OCI-M1 (cell line): ENCODE data around the gene SIN3B.
"Not testable (repeated sequence)": the region's sequence is repeated elsewhere in the genome, so short reads cannot be mapped to it uniquely, and the experiment has no call there.

Source experiments
- DNase-seq: peaks from one replicate; lab custom pipeline; 2025; lab: John Stamatoyannopoulos, UW

The SIN3B gene

DNA sequence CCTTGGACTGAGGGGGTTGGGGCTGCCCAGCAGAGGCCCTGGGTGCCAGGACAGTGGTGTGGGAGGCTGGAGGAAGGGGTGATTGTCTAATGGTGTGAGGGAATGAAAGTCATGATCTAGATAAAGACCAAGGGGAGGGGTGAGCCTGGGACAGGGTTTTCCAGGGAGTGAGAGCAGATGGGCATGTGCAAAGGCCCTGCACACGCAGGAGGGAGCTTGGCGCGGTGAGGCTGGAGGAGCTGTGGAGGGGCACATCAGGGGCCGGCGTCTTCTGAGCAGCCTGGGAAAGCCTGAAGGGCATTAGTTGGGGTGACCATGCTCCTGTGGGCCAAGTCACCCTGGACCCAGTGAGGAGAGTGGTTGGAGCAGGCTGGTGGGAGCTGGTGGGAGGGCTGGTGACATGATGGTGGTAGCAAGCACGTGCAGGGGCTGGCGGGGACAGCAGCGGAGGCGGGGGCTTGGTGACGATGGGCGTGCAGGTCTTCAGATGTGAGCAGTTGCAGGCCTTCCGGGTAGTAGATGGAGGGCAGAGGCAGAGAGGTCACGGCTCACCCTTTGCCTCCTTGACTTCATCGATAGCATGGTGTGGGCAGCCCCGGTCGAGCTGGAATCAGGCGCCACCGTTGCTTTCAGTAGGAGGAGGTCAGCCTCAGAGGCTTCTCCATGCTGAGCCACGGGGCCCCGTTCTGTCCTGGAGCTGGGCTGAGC lies 39.4 kb downstream of the SIN3B start:
- no peak for DNase-seq

DNA sequence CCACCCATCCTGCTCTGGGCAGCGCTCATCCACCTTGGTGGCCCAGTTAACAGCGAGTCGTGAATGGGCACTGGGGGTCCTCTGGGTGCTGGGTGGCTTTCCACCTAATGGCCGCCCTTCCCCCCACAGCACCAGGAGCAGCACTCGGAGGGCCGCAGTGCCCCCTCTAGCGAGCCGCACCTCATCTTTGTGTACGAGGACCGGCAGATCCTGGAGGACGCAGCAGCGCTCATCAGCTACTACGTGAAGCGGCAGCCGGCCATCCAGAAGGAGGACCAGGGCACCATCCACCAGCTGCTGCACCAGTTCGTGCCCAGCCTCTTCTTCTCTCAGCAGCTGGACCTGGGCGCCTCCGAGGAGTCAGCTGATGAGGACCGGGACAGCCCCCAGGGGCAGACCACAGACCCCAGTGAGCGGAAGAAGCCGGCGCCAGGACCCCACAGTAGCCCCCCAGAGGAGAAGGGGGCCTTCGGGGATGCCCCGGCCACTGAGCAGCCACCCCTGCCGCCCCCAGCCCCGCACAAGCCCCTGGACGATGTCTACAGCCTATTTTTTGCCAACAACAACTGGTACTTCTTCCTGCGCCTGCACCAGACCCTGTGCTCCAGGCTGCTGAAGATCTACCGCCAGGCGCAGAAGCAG lies 40.3 kb downstream of the SIN3B start:
- DNase-seq: no peak

DNA sequence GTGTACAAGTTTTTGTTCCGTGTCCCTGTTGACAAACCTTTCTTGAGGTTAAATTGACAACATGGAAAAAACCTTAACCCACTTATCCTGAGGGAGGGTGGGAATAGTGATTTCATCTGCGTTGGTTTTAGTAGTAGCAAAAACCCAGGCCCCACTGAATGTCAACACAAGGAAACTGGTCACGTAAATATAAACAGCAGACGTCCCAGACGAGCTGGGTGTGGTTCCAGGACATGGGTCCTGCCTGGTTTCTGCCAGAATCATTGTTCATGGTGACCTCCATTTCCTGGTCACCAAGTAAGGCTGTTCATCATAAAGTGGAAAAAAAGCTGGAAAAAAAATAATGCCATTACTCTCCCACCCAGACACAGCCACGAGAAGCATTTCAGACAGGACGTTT lies 42.7 kb downstream of the SIN3B start:
- DNase-seq: no peak

DNA sequence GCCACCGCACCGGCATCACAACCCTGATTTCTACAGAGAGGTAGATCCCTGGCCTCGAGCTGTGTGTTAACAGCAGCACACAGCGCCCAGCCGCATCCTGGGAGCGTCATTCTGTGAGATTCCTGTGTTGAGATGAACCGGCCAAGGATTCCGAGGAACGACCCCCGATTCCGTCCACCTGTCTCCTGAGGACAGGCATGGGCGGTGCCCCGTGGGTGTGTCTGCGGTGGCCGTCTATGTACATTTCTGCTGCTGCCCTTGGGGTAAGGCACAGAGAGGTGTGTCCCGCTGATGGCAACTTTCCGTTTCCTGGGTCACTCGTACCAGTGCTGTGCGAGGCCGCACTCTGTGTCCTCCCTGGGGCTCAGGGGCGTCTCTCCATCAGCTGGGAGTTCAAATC lies 43.5 kb downstream of the SIN3B start:
- DNase-seq: no peak

DNA sequence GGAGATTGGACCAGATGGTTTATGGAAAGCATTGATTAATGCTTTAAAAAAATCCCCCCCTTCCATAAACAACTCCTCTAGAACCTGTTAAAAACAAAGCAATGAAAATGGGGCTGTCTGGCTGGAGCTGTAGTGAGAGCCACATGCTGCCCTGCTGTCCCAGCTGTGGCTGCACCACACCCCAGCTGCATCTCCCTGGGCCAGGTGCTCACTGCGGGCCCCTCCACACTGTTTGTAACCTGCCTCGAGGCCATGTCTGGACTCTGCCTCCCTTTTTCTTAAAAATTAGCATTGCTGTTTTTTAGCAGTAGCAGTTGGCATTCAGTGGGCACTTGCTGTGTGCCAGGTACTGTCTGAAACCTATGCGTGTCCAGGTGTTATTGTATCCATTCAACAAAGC lies 44.4 kb downstream of the SIN3B start:
- no peak for DNase-seq

DNA sequence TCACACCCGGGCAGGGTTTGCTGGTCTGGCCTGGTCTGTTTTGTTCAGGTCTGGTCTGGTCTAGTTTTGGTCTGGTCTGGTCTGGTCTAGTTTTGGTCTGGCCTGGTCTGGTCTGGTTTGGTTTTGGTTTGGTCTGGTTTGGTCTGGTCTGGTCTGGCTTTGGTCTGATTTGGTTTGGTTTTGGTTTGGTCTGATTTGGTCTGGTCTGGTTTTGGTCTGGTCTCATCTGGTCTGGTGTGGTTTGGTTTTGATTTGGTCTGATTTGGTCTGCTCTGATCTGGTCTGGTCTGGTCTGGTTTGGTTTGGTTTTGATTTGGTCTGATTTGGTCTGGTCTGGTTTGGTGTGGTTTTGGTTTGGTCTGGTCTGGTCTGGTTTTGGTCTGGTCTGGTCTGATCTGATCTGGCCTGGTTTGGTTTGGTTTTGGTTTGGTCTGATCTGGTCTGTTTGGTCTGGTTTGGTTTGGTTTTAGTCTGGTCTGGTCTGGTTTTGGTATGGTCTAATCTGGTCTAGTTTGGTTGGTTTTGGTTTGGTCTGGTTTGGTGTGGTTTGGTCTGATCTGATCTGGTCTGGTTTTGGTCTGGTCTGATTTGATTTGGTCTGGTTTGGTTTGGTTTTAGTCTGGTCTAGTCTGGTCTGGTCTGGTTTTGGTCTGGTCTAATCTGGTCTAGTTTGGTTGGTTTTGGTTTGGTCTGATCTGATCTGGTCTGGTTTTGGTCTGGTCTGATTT lies 45.2 kb downstream of the SIN3B start:
- DNase-seq: no peak

DNA sequence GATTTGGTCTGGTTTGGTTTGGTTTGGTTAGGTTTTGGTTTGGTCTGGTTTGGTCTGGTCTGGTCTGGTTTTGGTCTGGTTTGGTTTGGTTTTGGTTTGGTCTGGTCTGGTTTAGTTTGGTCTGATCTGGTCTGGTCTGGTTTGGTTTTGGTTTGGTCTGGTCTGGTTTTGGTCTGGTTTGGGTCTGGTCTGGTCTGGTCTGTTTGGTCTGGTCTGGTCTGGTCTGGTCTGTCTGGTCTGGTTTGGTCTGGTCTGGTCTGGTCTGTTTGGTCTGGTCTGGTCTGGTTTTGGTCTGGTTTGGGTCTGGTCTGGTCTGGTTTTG lies 45.7 kb downstream of the SIN3B start:
- DNase-seq: not testable (repeated sequence)

DNA sequence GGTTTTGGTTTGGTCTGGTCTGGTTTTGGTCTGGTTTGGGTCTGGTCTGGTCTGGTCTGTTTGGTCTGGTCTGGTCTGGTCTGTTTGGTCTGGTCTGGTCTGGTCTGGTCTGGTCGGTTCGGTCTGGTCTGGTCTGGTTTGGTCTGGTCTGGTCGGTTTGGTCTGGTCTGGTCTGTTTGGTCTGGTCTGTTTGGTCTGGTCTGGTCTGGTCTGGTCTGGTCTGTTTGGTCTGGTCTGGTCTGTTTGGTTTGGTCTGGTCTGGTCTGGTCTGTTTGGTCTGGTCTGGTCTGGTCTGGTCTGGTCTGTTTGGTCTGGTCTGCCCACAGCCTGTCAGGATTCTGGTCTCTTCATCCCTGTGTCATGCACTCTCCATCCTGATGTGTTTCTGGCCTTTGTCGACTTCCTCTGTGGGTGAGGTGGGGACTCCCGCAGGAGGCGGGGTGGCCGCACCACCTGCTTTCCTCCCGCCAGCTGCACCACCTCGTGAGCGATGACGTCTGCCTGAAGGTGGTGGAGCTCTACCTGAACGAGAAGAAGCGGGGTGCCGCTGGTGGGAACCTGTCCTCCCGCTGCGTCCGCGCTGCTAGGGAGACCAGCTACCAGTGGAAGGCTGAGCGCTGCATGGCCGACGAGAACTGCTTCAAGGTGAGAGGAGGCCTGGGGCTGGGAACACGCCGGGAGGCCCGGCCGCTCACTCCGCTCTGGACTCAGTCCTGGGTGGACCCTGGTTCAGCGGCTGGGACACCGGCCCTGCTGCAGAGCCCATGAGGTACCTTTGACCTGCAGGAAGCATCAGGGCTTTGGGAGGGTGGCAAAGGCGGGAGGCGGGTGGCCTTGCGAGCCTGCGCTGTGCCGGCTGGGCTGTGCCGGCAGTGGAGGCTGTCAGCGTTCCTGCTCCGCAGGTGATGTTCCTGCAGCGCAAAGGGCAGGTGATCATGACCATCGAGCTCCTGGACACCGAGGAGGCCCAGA lies 46.7 kb downstream of the SIN3B start:
- no peak for DNase-seq

DNA sequence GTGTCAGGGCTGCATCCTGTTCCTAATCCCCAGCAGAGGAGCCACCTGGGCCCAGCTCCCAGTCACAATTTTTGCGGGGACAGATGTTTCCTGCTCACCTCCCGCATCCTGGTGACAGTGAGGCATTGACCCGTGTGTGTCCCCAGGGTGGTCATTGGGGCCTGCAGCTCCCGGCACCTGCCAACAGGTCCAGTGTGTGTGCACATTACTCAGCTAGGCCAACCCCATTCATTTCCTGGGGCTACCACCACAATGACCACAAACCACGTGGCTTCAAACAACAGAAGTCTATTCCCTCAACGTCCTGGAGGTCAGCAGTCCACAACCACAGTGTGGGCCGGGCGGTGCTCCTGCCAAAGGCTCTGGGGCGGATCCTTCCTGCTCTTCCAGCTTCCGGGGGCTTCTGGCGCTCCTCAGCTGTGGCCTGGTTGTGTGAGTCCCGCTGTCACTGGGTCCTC lies 47.7 kb downstream of the SIN3B start:
- no peak for DNase-seq

DNA sequence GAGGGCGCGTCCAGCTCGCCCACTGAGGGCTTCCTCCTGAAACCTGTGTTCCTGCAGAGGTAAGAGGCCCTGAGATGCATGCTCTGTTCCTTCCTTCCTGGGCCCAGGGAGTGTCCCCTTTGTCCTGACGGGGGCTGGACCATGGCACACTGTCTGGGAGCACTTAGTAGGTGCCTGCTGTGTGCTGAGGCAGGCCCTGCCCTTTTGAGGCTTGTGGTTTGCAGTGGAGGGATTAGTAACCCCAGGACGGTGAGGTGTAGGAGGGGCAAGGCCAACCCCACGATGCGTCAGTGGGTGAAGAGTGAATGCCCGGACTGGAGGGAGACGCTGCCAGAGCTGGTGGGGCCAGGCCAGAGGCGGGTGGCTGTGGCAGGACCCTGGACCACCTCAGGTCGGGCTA lies 48.4 kb downstream of the SIN3B start:
- no peak for DNase-seq

DNA sequence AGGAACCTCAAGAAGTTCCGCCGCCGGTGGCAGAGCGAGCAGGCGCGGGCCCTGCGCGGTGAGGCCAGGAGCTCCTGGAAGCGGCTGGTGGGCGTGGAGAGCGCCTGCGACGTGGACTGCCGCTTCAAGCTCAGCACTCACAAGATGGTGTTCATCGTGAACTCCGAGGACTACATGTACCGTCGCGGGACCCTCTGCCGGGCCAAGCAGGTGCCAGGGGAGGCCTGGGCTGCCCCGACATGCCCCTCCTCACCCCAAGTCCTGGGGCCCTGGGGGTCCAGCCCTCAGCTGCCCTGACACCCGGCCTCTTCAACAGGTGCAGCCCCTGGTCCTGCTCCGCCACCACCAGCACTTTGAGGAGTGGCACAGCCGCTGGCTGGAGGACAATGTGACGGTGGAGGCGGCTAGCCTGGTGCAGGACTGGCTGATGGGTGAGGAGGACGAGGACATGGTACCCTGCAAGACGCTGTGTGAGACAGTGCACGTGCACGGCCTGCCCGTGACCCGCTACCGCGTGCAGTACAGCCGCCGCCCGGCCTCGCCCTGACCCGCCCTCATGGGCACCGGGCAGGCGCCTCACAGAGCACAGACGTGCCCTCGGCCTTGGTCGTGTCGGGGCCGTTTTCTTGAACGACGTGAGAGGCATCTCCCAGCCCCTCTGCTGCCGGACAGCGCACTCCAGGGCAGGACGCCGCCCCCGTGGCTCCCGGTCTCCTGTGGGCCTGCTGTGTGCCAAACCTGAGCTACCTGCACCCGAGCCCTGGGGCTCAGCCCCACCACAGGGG lies 49.2 kb downstream of the SIN3B start:
- DNase-seq: no peak

DNA sequence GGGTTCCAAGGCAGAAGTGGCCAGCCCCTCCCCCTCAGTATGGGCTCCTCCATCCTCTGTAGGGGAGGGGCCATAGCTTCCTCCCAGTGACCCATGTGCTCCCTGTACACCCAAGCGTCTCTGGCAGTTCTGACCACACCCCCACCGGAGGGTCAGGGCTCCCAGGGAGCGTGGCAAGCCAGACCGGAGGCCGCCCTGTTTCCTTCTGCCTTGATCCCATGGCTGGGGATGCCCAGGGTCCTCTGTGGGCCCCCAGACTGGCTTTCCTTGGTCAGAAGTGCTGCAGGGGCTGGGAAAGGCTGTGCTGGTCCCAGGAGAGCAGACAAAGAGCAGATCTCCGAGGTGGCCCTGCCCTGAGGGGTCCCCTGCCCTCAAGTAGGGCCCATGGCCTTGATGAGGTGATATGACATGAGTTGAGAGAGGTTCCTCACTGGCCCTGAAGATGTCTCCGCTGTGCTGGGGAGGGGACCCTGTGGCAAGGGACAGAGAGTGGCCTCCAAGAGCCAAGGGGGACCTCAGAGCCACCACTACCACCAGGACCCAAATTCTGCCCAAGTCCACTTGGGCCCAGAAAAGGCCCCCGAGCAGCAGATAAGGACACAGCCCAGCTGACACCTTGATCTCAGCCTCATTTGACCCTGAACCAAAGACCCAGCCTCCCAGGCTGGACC lies 51.8 kb downstream of the SIN3B start:
- DNase-seq: no peak

DNA sequence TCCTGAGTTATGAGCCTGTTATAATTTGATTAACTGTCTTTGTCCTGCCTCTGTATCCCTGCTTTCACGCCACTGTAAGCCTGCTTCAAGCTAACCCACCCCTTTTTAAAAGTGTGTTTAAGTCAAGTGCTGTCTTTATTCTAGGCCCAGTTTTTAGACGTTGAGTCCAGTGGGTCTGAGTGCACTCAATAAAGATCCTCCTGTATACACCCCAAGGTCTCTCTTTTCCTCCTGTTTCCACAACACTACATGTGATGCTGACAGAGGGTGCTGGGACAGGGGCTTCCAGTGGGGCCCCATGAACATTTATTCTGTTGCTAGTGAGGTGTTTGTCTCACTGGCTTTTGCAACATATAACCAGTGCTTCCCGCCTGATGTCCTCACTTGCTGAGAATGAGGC lies 52.9 kb downstream of the SIN3B start:
- peak; percentile 52 for DNase-seq

DNA sequence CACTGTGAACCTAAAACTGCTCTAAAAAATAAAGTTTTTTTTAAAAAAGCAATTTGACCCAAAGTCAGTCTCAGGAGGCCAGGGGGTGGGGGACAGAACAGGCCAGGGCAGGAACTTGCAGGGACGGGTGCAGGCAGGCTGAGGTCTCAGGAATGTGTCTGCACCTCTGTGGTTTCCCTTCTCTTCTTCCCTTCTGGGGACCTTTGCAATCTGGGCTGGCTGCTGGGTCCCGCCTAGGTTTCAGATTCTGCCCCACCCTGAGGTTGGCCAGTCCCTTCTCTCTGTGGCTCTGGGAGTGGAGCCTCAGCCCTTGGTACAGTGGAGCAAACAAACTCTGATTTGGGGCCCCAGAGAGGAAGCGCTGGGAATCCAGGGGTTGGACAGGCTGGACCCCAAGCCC lies 54.3 kb downstream of the SIN3B start:
- no peak for DNase-seq

DNA sequence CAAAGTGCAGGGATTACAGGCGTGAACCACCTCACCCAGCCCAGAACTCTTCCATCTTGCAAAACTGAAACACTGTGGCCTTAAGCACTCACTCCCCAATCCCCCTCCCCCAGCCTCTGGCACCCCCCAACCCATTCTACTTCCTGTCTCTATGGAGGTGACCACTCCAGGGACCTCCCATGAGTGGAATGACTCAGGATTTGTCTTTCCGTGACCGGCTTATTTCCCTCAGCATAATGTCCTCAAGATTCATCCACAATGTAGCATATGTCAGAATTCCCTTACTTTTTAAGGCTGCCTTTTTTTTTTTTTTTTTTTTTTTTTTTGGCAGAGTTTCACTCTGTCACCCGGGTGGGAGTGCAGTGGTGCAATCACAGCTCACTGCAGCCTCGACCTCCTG lies 56.0 kb downstream of the SIN3B start:
- DNase-seq: peak; percentile 28

DNA sequence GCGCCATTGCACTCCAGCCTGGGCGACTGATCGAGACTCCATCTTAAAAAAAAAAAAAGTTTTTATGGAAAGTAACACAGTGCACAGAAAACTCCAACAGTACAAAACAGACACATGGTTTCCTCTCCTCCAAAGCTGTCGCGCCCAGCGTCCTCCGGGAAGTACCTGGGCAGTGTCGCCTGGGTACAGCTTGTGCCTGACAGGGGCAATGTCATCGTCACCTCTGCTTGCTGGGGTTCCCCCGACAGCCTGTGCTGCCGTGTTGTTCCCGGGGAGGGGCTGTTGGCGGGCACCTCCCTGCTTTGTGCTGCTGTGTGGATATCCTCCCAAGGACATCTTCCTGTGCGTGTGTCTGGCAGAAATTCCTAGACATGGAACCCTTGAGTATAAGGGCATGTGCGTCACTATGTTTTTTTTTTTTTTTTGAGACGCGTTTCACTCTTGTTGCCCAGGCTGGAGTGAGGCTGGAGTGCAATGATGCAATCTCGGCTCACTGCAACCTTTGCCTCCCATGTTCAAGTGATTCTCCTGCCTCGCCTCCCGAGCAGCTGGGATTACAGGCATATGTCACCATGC lies 57.2 kb downstream of the SIN3B start:
- no peak for DNase-seq

DNA sequence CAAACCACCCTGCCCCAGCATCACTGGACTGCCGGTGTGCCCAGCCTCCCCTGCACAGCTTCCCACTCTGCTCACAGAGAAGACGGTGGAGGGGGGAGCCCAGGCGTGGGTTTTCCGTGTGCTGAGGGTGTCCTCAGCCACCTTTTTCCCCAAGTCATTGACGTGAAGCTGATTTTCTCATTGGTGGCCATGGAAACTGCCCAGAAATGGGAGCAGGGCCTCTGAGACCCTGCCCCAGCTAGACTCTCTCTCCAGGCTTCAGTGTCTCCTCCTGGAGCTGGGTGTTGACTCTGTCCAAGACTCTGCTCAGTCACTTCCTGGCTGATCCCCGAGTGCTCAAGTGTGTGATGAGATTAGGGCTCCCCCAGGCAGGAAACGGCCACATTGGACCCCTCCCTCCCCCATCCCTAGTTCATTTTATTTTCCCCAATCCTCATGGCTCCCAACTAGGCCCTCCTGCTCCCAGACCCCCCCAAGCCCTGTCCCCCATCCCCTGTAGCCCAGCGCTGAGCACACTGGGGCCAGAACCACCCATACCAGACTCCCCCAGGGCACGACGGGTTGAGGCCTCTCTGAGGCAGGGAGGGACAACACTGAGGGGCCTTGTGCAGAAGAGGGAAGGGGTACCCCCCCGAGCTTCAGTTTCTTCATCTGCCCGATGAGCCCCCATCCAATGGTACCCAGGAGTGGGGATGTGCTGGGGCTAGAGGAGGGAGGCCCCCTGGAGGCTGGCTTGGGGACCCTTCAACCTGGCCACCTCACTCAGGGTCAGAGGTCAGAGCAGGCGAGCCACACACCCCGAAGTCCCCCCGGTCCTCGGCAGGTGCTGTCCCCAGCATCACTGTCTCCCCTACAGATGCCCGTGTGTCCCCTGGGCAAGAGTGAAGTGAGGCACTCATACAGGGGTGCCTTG lies 58.4 kb downstream of the SIN3B start:
- DNase-seq: peak; percentile 30

DNA sequence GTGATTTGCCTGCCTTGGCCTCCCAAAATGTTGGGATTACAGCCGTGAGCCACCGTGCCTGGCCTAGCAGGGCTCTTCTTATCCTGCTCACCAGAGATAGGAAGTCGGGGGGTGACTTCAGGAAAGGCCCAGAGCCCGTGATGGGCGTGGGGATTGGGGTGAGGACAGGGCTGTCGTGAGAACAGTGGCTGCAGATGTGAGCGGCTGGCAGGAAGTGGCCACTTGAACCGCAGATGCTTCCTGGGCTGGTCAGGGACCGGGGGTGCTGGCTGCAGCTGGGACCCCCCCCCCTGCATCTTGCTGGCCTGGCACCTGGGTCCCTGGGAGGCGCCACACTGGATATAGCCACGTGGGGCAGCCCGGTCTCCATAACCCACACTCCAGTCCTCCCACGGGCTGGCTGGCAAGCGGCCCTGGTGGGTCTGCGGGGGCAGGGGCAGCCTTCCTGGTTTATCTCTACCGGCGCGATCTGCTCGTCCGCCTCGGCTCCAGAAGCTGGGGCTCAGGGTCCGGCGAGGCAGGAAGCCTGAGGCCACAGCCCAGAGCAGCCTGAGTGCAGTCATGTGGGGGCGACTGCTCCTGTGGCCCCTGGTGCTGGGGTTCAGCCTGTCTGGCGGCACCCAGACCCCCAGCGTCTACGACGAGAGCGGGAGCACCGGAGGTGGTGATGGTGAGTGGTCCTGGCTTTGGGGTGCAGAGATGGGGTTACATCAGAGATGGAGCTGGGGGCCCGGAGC lies 59.6 kb downstream of the SIN3B start, which contains the start of gene F2RL3:
Gene F2RL3 (plus strand): TSS at position 371 of the 737 bp plus-strand sequence. CDS start 191 bp downstream, at position 562.
- peak; percentile 89 for DNase-seq
